GM21717 (cell line): ENCODE data around the gene BABAM2.
"Not testable (repeated sequence)": the region's sequence is repeated elsewhere in the genome, so short reads cannot be mapped to it uniquely, and the experiment has no call there.

ENCODE experiments used
- ATAC-seq: cut with Tn5 transposase; IDR thresholded peaks from one replicate; pipeline ENCODE4 v1.9.1; 2021; ENCODE audit warnings: mild to moderate bottlenecking, moderate library complexity; ENCODE audit not compliant: unreplicated experiment

Gene BABAM2

DNA sequence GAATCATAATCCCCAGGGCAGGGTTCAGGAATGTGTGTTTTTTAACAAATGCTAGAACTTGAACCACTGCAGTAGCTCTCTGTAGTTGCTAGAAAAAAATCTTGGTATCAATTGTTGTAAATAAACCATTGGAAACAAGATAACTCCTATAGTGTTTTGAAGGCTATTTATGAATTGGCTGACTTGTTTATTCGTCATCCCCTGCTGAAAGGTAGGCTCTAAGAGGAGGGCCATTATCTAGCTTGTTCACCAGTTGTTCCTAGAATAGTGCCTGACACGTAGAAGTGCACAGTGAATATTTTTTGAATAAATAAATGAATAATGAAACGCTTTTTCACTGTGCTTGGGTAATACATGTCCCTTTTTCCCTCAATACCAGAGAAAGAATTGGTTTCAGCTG is 211.4 kb downstream of the BABAM2 start:
- ATAC-seq: no peak

- ATAC-seq: no peak
Measured at GRCh38 chr2:28102455-28102874, 211.9 kb downstream of the BABAM2 start.

GRCh38 chr2:28103611-28104010 is 213.1 kb downstream of the BABAM2 start:
- ATAC-seq: no peak

DNA sequence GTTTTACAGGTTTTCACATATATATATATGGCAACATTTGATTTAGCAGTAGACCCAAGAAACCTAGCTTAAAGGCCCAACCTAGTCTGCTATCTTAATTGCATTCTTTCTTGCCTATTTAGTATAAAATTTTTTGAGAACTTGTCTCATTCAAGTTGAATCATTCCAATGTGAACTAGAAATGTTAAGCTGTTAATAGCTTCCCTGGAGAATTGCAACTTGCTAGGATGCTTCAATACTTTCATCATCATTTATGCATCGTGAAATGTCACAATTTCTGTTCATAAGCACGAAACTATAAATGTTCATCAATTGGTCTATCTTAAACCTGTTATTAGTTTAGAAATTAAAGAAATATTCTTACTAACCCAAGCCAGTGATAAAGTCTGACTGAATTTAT is 217.6 kb downstream of the BABAM2 start:
- no peak for ATAC-seq

- not testable (repeated sequence) for ATAC-seq
Measured at GRCh38 chr2:28113771-28114170, 223.2 kb downstream of the BABAM2 start.

DNA sequence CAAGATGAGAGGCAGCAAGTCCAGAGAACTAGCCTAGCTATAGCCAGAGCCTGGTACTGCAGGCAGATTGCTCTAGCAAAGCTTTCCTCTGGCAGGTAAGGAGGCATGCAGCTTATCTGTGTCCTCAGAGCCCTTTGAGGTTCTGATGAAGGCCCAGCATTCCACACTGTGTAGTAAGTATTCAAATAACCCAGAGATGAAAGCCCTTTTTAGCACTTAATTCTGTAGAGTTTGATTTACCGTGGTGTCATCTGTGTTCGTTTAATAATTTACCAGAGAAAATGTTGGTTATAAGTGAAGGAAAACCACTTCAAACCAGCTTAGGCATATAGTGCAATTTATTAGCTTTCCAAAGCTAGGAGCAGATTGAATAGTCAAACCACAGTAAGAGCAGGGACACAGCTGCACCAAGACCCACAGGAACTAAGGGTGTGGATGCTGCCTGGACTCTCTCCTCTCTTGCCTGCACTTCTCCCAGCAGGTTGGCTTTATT is 226.6 kb downstream of the BABAM2 start:
- no peak for ATAC-seq

GRCh38 chr2:28119631-28120030 is 229.1 kb downstream of the BABAM2 start:
- ATAC-seq: no peak

GRCh38 chr2:28128281-28128950 is 237.9 kb downstream of the BABAM2 start:
- no peak for ATAC-seq

GRCh38 chr2:28129955-28130695 is 239.6 kb downstream of the BABAM2 start:
- no peak for ATAC-seq

GRCh38 chr2:28133778-28134177 is 243.2 kb downstream of the BABAM2 start:
- no peak for ATAC-seq

DNA sequence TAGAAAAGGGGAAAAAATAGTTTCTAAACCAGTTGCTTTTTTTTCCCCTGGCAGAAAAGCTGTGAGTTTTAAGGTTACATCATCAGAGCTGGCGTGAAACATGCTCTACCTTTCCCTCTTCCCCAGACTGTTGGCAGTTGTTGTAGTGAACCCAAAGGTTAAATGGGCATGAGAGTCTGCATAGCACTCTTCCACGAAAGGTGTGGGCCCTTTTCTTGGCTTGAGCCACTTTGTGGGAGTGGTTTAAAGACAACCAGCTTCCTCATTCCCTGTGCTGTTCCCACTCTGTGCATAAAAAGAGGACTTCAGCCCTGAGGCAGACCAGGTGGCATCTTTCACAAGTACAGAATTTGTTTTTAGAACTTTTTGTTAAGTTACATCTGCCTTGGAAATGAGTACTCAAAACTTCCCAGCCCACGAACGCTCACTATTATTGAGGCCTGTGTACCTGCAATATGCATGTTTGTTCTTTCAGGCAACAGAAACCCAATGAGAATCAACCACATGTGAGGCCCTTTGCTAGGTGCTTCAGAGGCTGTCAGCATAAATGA is 243.8 kb downstream of the BABAM2 start:
- no peak for ATAC-seq

GRCh38 chr2:28134857-28135256 is 244.3 kb downstream of the BABAM2 start:
- ATAC-seq: no peak

DNA sequence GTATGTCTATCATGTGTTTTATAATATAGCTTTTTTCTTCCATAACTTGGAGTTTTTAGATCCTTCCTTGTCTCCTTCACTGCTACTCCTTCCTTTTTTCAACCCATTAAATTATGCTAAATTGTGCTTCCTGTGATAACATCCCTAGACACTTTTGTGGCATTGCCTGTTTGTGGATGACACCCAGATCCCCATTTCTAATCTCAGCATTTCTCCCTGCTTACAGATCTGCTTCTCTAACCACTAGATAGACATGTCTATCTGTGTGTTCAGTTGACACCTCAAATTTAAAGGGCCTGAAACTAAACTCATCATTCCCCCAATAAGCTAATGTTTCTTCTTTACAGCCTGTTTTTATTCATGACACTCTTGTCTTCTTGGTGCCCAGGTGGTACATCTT is 244.8 kb downstream of the BABAM2 start:
- no peak for ATAC-seq

DNA sequence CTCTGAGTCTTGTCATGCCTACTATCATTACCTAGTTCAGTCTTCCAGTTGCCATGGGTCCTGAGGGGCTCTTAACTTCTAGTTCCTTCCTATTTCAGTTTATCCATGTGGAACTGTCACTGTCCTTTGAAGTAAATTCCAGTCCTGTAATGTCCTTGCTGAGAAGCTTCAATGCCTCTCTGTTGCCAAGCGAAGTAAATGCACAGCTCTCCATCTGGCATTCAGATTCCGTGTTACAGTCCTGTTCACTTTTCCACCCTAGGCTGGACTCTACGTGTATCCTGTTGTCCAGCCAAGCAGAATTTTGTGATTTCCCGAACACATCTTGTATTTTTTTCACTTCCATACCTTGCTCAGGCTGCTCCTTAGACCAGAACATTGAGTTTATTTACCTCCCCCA is 245.3 kb downstream of the BABAM2 start:
- no peak for ATAC-seq

DNA sequence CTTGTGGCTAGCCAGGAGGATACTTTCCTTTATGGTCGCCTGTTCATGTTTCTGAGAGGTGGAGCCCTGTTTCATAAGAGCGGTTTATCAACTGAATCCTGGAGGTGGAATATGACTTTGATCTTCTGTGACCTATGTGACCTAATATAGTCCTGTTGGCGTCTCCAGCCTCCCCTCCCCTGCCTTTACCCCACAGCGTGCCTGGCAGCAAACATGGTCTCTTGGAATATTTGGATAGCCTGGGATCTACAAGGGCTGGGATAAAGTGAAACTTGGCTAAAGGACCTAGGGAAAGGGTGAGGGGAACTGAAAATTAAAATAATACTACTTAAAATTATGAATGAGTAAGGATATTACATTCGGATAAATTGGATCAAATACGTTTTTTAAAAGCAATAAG is 246.0 kb downstream of the BABAM2 start:
- ATAC-seq: no peak

- ATAC-seq: no peak
Measured at GRCh38 chr2:28137221-28137620, 246.7 kb downstream of the BABAM2 start.

- no peak for ATAC-seq
Measured at GRCh38 chr2:28142386-28142785, 251.9 kb downstream of the BABAM2 start.

- ATAC-seq: no peak
Measured at GRCh38 chr2:28148000-28148399, 257.5 kb downstream of the BABAM2 start.

- no peak for ATAC-seq
Measured at GRCh38 chr2:28148566-28148965, 258.0 kb downstream of the BABAM2 start.

DNA sequence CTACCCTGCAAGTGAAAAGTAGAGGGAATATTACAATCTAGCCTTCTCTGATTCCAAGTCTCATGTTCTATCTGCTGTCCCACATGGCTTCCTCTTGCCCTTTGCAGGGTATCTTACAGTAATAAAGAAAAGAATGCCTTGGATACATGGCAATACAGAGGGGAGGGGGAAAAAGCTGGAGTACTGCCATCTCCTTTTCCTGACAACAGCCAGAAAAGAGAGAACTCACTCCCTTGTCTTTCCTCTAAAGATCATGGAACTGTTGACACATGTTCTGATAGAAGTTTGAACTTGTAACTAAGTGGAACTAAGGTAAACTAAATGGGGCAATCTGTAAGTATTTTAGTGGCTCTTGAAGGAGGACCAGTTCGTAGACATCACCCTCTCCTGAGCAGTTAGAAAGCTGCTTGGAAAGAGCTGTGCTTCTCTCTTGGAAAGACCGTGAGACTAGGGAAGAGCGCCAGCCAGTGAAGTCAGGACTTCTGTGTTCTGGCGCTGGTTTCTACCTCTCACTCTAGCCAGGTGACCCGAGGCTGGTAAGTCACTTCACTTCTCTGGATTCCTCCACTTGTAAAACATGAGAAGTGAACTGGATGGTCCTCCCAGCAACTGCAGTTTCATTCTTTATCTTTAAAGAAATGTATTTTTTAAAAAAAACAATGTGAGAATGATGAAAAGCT is 259.8 kb downstream of the BABAM2 start:
- ATAC-seq: no peak

- no peak for ATAC-seq
Measured at GRCh38 chr2:28150994-28151393, 260.5 kb downstream of the BABAM2 start.
